ENCODE measurements around the gene ZNF586. TPM values are rescaled to one million over a fixed set of nuclear protein-coding genes. Genes with fewer than 3 reads are reported as not detected.

ZNF586 gene
- total and polyA plus RNA-seq, 2 donors from 2014 or later = 6.3 to 18.7 TPM

DNA sequence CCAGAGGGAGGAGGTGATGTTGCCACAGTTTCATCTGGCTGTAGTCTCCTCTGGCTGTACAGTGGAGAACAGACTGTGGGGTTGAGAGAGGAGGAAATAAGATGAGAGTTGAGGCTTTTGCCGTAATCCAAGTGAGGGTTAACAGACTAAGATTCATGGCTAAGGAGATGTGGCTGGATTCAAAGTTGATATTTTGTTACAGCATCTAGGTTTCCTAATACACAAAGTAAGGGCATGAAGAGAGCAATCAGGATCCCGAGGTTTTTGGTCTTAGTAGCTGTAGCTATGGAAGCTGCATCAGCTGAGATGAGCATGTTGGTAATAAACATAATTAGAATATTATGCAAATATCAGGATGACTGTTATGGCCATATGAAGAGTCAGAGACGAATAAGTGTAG, 21.4 kb upstream of the ZNF586 start:
- Histone ChIP-seq H3K27me3 (ENCODE audit: control insufficient read depth, insufficient read depth, low read length) (no peaks in the 10 kb centered on the region), H3K4me1 (ENCODE audit: control insufficient read depth in 2 of 3, insufficient read depth in 2 of 3, low read depth in 1 of 3, low read length in 3 of 3) (peaks cover 0 to 10% (median 0%) of the 10 kb centered on the region in 3 donors), H3K9ac (ENCODE audit: low read length in 3 of 3) (no peak overlapping the region), H3K4me3 (ENCODE audit: low read length in 3 of 3) (peak overlapping the region; percentile 90 to 97 (median 94)), H3K36me3 (ENCODE audit: control insufficient read depth in 2 of 3, insufficient read depth in 3 of 3, low read length in 3 of 3) (peaks cover 25 to 35% (median 26%) of the 10 kb centered on the region in 3 donors), H3K27ac (ENCODE audit: low read depth in 2 of 2, low read length in 2 of 2) (no peak overlapping the region), H3K9me3 (ENCODE audit: control insufficient read depth in 2 of 3, insufficient read depth in 1 of 3, low read length in 3 of 3) (peaks cover 3 to 26% (median 15%) of the 10 kb centered on the region in 3 donors)
- DNase-seq = no peak
- TF ChIP-seq, protein P1, sequence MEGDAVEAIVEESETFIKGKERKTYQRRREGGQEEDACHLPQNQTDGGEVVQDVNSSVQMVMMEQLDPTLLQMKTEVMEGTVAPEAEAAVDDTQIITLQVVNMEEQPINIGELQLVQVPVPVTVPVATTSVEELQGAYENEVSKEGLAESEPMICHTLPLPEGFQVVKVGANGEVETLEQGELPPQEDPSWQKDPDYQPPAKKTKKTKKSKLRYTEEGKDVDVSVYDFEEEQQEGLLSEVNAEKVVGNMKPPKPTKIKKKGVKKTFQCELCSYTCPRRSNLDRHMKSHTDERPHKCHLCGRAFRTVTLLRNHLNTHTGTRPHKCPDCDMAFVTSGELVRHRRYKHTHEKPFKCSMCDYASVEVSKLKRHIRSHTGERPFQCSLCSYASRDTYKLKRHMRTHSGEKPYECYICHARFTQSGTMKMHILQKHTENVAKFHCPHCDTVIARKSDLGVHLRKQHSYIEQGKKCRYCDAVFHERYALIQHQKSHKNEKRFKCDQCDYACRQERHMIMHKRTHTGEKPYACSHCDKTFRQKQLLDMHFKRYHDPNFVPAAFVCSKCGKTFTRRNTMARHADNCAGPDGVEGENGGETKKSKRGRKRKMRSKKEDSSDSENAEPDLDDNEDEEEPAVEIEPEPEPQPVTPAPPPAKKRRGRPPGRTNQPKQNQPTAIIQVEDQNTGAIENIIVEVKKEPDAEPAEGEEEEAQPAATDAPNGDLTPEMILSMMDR (IDR thresholded peaks at IDR 0.05; ENCODE audit: borderline replicate concordance, extremely low read depth, insufficient read depth) = no peak
- FAIRE-seq = no peak
- intact Hi-C loops (cut with DNase I) = no loop called here

DNA sequence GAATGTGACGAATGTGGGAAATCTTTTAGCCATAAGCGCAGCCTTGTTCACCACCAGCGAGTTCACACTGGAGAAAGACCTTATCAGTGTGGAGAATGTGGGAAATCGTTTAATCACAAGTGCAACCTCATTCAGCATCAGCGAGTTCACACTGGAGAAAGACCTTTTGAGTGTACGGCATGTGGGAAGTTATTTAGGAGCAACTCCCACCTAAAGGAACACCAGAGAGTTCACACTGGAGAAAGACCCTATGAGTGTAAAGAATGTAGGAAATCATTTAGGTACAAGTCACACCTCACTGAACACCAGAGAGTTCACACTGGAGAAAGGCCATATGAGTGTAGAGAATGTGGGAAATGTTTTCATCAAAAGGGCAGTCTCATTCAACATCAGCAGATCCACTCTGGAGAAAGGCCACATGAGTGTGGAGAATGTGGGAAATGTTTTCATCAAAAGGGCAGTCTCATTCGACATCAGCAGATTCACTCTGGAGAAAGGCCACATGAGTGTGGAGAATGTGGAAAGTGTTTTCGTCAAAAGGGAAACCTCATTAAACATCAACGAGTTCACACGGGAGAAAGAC, 15.3 kb upstream of the ZNF586 start:
- Histone ChIP-seq H3K27ac (ENCODE audit: low read depth in 2 of 2, low read length in 2 of 2) (no peak overlapping the region), H3K9me3 (ENCODE audit: control insufficient read depth in 2 of 3, insufficient read depth in 1 of 3, low read length in 3 of 3) (peaks cover 8 to 57% (median 21%) of the 10 kb centered on the region in 3 donors), H3K9ac (ENCODE audit: low read length in 3 of 3) (no peak overlapping the region), H3K4me3 (ENCODE audit: low read length in 3 of 3) (no peak overlapping the region), H3K4me1 (ENCODE audit: control insufficient read depth in 2 of 3, insufficient read depth in 2 of 3, low read depth in 1 of 3, low read length in 3 of 3) (no peaks in the 10 kb centered on the region), H3K36me3 (ENCODE audit: control insufficient read depth in 2 of 3, insufficient read depth in 3 of 3, low read length in 3 of 3) (peaks cover 43 to 81% (median 44%) of the 10 kb centered on the region in 3 donors), H3K27me3 (ENCODE audit: control insufficient read depth, insufficient read depth, low read length) (no peaks in the 10 kb centered on the region)
- intact Hi-C loops (cut with DNase I) = no loop called here
- DNase-seq (no peak), FAIRE-seq (no peak)
- TF ChIP-seq, protein P1 (IDR thresholded peaks at IDR 0.05; ENCODE audit: borderline replicate concordance, extremely low read depth, insufficient read depth) = no peak

DNA sequence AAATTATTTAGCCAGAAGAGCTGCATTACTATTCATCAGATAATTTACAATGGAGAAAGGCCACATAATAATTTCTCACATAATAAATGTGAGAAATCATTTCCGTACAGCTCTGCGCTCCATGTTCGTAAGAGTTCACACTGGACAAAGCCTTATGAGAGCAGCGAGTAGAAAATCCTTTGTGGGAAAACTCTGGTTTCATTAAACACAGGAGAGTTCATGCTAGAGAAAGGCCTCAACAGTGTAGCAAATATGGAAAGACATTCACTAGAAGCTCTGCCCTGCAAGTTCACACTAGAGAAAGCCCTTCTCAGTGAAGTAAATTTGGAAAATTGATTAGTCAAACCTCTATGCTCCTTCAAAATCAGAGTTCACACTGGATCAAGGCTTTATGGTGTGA, 14.4 kb upstream of the ZNF586 start:
- H3K36me3 ChIP-seq (ENCODE audit: control insufficient read depth in 2 of 3, insufficient read depth in 3 of 3, low read length in 3 of 3) = peaks cover 44 to 81% (median 48%) of the 10 kb centered on the region in 3 donors
- no peaks in the 10 kb centered on the region for H3K27me3 ChIP-seq (ENCODE audit: control insufficient read depth, insufficient read depth, low read length)
- H3K9ac ChIP-seq (ENCODE audit: low read length in 3 of 3) = no peak overlapping the region
- H3K4me1 ChIP-seq (ENCODE audit: control insufficient read depth in 2 of 3, insufficient read depth in 2 of 3, low read depth in 1 of 3, low read length in 3 of 3) = no peaks in the 10 kb centered on the region
- intact Hi-C loops (cut with DNase I) = no loop called here
- DNase-seq (no peak), FAIRE-seq (no peak)
- peak overlapping the region in 1 of 3 donors; percentile 19 for H3K4me3 ChIP-seq (ENCODE audit: low read length in 3 of 3)
- peaks cover 8 to 50% (median 19%) of the 10 kb centered on the region in 3 donors for H3K9me3 ChIP-seq (ENCODE audit: control insufficient read depth in 2 of 3, insufficient read depth in 1 of 3, low read length in 3 of 3)
- no peak overlapping the region for H3K27ac ChIP-seq (ENCODE audit: low read depth in 2 of 2, low read length in 2 of 2)
- TF ChIP-seq, protein P1 (IDR thresholded peaks at IDR 0.05; ENCODE audit: borderline replicate concordance, extremely low read depth, insufficient read depth) = no peak

All from kidney (tissue), 14 donors.